ENCODE measurements around the gene CTIF.

CTIF gene

DNA sequence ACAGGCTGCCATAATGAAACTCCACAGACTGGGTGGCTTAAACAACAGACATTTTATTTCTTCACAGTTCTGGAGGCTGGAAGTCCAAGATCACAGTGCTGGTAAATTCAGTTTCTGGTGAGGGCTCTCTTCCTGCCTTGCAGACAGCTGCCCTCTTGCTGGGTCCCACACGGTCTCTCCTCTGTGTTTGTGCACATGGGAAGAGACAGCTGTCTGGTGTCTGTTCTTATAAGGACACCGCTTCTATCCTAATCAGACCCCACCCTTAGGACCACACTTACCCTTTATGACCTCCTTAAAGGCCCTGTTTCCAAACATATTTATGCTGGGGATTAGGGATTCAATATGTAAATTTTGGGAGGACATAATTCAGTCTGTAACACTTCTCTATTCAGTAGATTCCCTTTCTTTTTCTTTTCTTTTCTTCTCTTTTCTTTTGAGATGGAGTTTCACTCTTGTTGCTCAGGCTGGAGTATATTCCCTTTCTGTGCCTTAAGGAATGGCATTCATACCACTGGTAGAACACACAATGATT lies 18.9 kb downstream of the CTIF start:
- Mint-ChIP-seq H3K27ac (no peak overlapping the region), H3K4me1 (peaks cover 3% of the 10 kb centered on the region), H3K27me3 (ENCODE audit: low read depth, poor library complexity) (no peaks in the 10 kb centered on the region), H3K36me3 (ENCODE audit: low read depth) (peaks cover 17% of the 10 kb centered on the region), H3K9me3 (peaks cover 4% of the 10 kb centered on the region), H3K4me3 (no peak overlapping the region)
- DNase-seq: no peak
- TF ChIP-seq CTCF (IDR thresholded peaks at IDR 0.05): no peak

DNA sequence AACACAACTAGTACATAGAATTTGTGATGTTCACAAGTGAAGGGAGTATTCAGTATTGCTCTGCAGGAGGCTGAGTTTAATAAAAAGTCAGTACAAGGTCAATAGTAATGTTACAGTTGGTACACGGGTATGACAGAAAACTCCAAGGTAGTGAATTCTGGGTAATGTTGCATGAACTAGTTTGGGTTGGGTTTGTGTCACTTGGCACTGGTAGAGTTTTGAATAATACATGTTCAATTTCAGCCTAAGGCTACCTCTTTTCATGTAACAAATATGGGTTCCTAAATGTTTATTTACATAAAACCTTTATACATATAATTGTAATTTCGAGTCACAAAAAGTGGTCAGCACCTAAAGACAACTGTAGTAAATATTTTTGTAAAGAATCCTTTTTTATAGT lies 19.4 kb downstream of the CTIF start:
- no peak for DNase-seq
- H3K27ac Mint-ChIP-seq: no peak overlapping the region
- H3K36me3 Mint-ChIP-seq (ENCODE audit: low read depth): peaks cover 12% of the 10 kb centered on the region
- H3K9me3 Mint-ChIP-seq: peaks cover 4% of the 10 kb centered on the region
- H3K4me1 Mint-ChIP-seq: peaks cover 6% of the 10 kb centered on the region
- no peaks in the 10 kb centered on the region for H3K27me3 Mint-ChIP-seq (ENCODE audit: low read depth, poor library complexity)
- no peak overlapping the region for H3K4me3 Mint-ChIP-seq
- TF ChIP-seq CTCF (IDR thresholded peaks at IDR 0.05): no peak

GRCh38 chr18:48560491-48560890 lies 21.7 kb downstream of the CTIF start:
- Mint-ChIP-seq H3K9me3 (peaks cover 4% of the 10 kb centered on the region), H3K4me3 (no peak overlapping the region), H3K36me3 (ENCODE audit: low read depth) (peaks cover 11% of the 10 kb centered on the region), H3K27ac (no peak overlapping the region), H3K27me3 (ENCODE audit: low read depth, poor library complexity) (no peaks in the 10 kb centered on the region), H3K4me1 (peaks cover 25% of the 10 kb centered on the region)
- DNase-seq: no peak
- no peak for TF ChIP-seq CTCF (IDR thresholded peaks at IDR 0.05)

DNA sequence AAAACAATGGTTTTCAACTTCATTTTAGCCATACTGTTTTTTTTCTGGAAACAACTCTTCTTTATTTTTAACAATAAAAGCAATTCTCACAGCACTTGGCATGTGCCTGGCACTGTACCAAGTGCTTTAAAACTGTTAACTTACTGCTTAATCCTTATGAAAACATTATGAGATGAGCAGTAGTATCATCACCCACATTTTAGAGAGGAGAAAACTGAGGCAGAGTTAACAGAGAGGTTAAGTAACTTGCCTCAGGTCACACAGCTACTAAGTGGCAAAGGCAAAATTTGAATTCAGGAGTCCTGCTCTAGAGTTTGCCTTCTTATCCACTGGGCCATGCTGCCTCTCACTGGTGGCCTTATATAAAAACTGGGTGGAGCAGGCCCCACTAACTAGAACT lies 23.2 kb downstream of the CTIF start:
- no peak for DNase-seq
- H3K4me1 Mint-ChIP-seq: peaks cover 29% of the 10 kb centered on the region
- H3K9me3 Mint-ChIP-seq: peaks cover 6% of the 10 kb centered on the region
- H3K36me3 Mint-ChIP-seq (ENCODE audit: low read depth): peaks cover 12% of the 10 kb centered on the region
- H3K27me3 Mint-ChIP-seq (ENCODE audit: low read depth, poor library complexity): no peaks in the 10 kb centered on the region
- TF ChIP-seq CTCF (IDR thresholded peaks at IDR 0.05): no peak
- no peak overlapping the region for H3K27ac Mint-ChIP-seq
- H3K4me3 Mint-ChIP-seq: no peak overlapping the region

- Mint-ChIP-seq H3K27me3 (ENCODE audit: low read depth, poor library complexity) (no peaks in the 10 kb centered on the region), H3K4me3 (no peak overlapping the region), H3K27ac (peak overlapping the region; percentile 76), H3K4me1 (peaks cover 29% of the 10 kb centered on the region), H3K36me3 (ENCODE audit: low read depth) (peaks cover 21% of the 10 kb centered on the region), H3K9me3 (peaks cover 15% of the 10 kb centered on the region)
- no peak for DNase-seq
- TF ChIP-seq CTCF (IDR thresholded peaks at IDR 0.05): no peak
Observed at GRCh38 chr18:48563027-48563426, 24.2 kb downstream of the CTIF start.

GRCh38 chr18:48564139-48564538 lies 25.3 kb downstream of the CTIF start:
- TF ChIP-seq CTCF (IDR thresholded peaks at IDR 0.05): no peak

More at GRCh38 chr18:48564139-48564538, 25.3 kb downstream of the CTIF start:
- Mint-ChIP-seq H3K4me3 (no peak overlapping the region), H3K4me1 (peaks cover 29% of the 10 kb centered on the region), H3K9me3 (peaks cover 26% of the 10 kb centered on the region), H3K27me3 (ENCODE audit: low read depth, poor library complexity) (no peaks in the 10 kb centered on the region), H3K36me3 (ENCODE audit: low read depth) (peaks cover 30% of the 10 kb centered on the region), H3K27ac (no peak overlapping the region)
- no peak for DNase-seq
